ENCODE data around the gene CD27. TPM values are rescaled to one million over a fixed set of nuclear protein-coding genes. Genes with fewer than 3 reads are reported as not detected.
"Not testable (repeated sequence)": the region's sequence is repeated elsewhere in the genome, so short reads cannot be mapped to it uniquely, and the experiment has no call there.

The CD27 gene
- total RNA-seq, 1 donor: under 0.01 TPM

GRCh38 chr12:6493497-6494257 is 48.9 kb downstream of the CD27 start, which contains the start of gene NCAPD2:
Gene NCAPD2 (plus strand): TSS chr12:6494102. CDS start chr12:6495099, 997 bp downstream.
- TF ChIP-seq CTCF (IDR thresholded peaks at IDR 0.05; ENCODE audit: insufficient read depth, low read depth, low read length): peak; percentile 25
- H3K4me3 ChIP-seq (ENCODE audit: low read depth, low read length): peak within 1 kb of the TSS; percentile 97
- DNase-seq (ENCODE audit: low read depth): peak; percentile 96

- peak overlapping the region; percentile 83 for H3K4me3 ChIP-seq (ENCODE audit: low read depth, low read length)
- TF ChIP-seq CTCF (IDR thresholded peaks at IDR 0.05; ENCODE audit: insufficient read depth, low read depth, low read length): no peak
- no peak for DNase-seq (ENCODE audit: low read depth)
These were observed 49.5 kb downstream of the CD27 start for GRCh38 chr12:6494258-6494743.

GRCh38 chr12:6494968-6495367 is 50.2 kb downstream of the CD27 start:
- no peak for DNase-seq (ENCODE audit: low read depth)
- peak overlapping the region; percentile 83 for H3K4me3 ChIP-seq (ENCODE audit: low read depth, low read length)
- TF ChIP-seq CTCF (IDR thresholded peaks at IDR 0.05; ENCODE audit: insufficient read depth, low read depth, low read length): no peak

DNA sequence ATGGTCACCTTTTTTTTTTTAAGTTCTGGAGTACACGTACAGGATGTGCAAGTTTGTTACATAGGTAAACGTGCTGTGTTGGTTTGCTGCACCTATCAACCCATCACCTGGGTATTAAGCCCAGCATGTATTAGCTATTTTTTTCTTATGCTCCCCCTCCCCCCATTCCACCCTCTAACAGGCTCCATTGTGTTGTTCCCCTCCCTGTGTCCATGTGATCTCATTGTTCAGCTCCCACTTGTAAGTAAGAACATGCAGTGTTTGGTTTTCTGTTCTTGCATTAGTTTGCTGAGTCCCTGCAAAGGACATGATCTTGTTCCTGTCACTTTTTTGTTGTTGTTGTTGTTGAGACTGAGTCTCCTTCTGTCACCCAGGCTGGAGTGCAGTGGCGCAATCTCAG is 52.5 kb downstream of the CD27 start:
- DNase-seq (ENCODE audit: low read depth); H3K4me3 ChIP-seq (ENCODE audit: low read depth, low read length): not testable (repeated sequence)

- no peak for TF ChIP-seq CTCF (IDR thresholded peaks at IDR 0.05; ENCODE audit: insufficient read depth, low read depth, low read length)
- DNase-seq (ENCODE audit: low read depth): no peak
These were observed 55.7 kb downstream of the CD27 start for GRCh38 chr12:6500466-6500865.

More at GRCh38 chr12:6500466-6500865, 55.7 kb downstream of the CD27 start:
- no peak overlapping the region for H3K4me3 ChIP-seq (ENCODE audit: low read depth, low read length)

Other genes with a start within 250 kb of the CD27 start
- 120 and 209 TPM in 2 replicates for gene CD9, start 244.6 kb upstream of the CD27 start, total RNA-seq
- gene PLEKHG6, start 134.3 kb upstream of the CD27 start, total RNA-seq: under 0.01 TPM in 1 of 2 replicates, not detected in the other
- gene TNFRSF1A, start 102.9 kb upstream of the CD27 start, total RNA-seq: 125 and 174 TPM in 2 replicates
- gene SCNN1A, start 69.4 kb upstream of the CD27 start, total RNA-seq: under 0.01 and 0.32 TPM in 2 replicates
- 61.3 and 69.6 TPM in 2 replicates for gene LTBR, start 60.8 kb upstream of the CD27 start, total RNA-seq
- 7.3 and 11.6 TPM in 2 replicates for gene TAPBPL, start 7.1 kb downstream of the CD27 start, total RNA-seq
- 3.2 and 13.4 TPM in 2 replicates for gene VAMP1, start 25.7 kb downstream of the CD27 start, total RNA-seq
- gene MRPL51, start 48.3 kb downstream of the CD27 start, total RNA-seq: 86.8 and 101 TPM in 2 replicates
- 40.6 and 52.7 TPM in 2 replicates for gene NCAPD2, start 49.1 kb downstream of the CD27 start, total RNA-seq
- 6,118 and 7,175 TPM in 2 replicates for gene GAPDH, start 89.6 kb downstream of the CD27 start, total RNA-seq
- gene IFFO1, start 111.1 kb downstream of the CD27 start, total RNA-seq: 9.9 and 11.9 TPM in 2 replicates
- gene NOP2, start 123.3 kb downstream of the CD27 start, total RNA-seq: 25.4 and 26.8 TPM in 2 replicates
- gene CHD4, start 162.4 kb downstream of the CD27 start, total RNA-seq: 231 and 240 TPM in 2 replicates
- gene LPAR5, start 191.0 kb downstream of the CD27 start, total RNA-seq: not detected in 2 replicates
- gene ACRBP, start 202.5 kb downstream of the CD27 start, total RNA-seq: 0.64 TPM in 1 of 2 replicates, not detected in the other
- 23.8 and 25.5 TPM in 2 replicates for gene ING4, start 218.2 kb downstream of the CD27 start, total RNA-seq
- 19.4 and 20.3 TPM in 2 replicates for gene ZNF384, start 244.4 kb downstream of the CD27 start, total RNA-seq

All from fibroblast of villous mesenchyme (primary cell).